Mesenteric fat pad (tissue), 1 donor: ENCODE measurements around the gene TMEM40. TPM values are rescaled to one million over a fixed set of nuclear protein-coding genes. Genes with fewer than 3 reads are reported as not detected.
"Not testable (repeated sequence)": the region's sequence is repeated elsewhere in the genome, so short reads cannot be mapped to it uniquely, and the experiment has no call there.

ENCODE experiments used
- DNase-seq: peaks from one replicate; pipeline ENCODE4 v3.0.0-alpha.2; 2020; ENCODE audit warnings: low spot score
- total RNA-seq: library from RNA; stranded (reverse); fragmentation: NEBNext Ultra II Directional; extraction: Animal tissue kit (Norgen Biotek cat#: 25700); gene quantifications from one replicate; pipeline ENCODE4 v1.2.1, GENCODE V29; 2021
- donor health status: DM: yes; HTN: yes; CAD: no.

Gene TMEM40
- total RNA-seq, 1 donor from 2014 or later = not detected

GRCh38 chr3:12752102-12752501 lies 7.0 kb downstream of the TMEM40 start:
- DNase-seq = no peak

DNA sequence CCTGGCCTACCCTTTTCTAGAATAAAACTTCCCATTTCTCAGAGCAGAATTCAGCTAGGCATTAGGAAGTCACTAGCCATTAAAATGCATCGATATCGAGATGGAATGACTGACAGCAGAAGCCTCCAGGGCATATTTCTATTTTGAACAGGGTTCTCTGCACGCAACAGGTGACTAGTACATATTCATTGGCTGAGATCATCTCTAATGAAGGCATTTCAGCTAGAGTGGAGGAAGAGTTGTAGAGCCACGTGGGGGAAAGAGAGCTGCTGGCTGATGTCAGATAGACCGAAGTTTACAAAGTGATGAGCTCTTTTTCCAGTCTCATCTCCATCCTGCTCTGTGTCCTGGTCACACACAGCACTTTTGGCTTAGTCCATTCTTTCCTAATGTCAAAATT lies 7.5 kb downstream of the TMEM40 start:
- no peak for DNase-seq

DNA sequence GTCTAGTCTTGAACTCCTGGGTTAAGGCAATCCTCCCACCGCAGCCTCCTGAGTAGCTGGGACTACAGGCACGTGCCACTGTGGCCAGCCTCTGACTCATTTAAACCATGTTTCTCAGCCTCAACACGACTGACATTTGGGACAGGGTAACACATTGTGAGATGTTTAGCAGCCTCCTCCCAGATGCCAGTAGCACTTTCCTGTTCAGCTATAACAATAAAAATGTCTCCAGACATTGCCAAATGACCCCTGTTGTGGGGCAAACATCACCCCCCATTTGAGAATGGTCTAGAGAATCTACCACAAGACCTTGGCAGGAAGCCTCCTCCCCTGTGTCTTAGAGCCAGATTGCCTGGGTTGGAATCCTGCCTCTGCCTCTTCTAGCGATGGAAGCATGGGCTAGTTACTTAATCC lies 8.4 kb downstream of the TMEM40 start:
- no peak for DNase-seq

GRCh38 chr3:12750223-12750622 lies 8.8 kb downstream of the TMEM40 start:
- no peak for DNase-seq

DNA sequence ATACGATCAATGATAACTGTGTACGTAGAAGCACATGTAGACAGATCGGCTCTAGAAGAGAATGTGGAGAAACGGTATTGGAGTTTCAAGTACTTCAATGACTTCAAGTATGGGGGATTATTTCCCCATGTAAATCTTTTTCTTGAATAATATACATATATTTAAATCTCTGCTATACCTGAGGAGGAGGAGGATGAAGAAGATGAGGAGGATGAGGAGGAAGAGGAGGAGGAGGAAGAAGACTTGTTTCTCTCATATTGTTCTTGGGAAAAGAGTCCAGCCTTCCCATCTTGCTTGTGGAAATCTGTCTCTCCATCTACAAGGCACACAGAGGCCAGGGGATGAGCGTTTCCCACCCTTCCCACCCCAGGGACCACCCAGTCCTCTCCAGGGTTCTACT lies 10.6 kb downstream of the TMEM40 start:
- no peak for DNase-seq

DNA sequence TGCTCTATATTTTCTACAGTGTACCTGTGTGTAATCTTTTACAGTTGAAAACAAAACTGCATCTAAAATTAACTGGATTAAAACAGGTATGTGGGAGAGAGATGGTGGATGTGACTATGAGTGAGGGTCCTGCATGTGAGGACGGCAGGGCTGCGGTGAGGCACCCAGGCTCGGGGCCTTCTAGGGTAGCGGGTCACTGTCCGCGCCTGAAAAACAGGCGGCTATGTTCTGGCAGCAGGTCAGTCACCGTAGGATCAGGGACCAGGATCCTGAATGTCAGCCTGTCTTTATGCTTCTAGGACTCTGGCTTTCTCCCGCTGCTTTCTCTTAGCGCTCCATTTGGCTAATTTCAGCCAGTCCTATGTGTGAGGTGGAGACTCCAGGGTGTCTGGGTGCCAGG lies 12.6 kb downstream of the TMEM40 start:
- no peak for DNase-seq

DNA sequence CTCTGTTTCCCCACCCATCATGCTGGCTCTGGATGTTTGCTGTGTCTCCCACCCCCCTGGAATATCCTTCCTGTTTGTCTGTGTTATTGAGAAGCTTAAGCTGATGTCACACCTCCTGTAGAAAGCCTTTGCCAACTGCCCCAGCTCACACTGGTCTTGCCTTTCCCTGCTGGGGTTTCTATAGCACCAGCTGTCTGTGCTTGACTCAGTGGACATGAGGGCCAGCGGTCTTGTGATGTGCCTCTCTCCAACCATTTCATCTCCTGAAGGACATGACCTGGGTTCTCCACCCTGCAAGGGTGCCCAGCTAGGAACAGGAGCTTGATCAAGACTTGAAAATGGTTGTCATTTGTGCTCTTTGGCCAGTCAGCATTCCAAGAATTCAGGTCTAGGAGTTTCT lies 14.7 kb downstream of the TMEM40 start:
- DNase-seq = no peak

DNA sequence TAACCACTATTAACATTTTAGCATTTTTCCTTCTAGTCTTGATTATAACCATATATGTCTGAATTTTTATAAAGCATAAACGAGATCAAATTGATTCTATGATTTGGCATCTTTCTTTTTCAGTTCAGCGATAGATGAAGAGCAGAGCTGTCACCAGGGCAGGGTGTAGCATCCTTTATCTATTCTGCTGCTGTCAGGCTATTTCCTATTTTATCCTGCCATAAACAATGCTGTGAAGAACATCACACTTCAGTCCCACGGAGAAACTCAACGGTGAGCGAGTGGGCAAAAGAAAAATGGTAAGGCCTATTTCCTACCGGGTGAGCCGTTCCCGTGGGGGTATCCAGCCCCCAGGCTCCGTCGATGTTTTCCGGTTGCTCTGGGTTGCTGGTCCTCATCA lies 15.5 kb downstream of the TMEM40 start:
- no peak for DNase-seq

DNA sequence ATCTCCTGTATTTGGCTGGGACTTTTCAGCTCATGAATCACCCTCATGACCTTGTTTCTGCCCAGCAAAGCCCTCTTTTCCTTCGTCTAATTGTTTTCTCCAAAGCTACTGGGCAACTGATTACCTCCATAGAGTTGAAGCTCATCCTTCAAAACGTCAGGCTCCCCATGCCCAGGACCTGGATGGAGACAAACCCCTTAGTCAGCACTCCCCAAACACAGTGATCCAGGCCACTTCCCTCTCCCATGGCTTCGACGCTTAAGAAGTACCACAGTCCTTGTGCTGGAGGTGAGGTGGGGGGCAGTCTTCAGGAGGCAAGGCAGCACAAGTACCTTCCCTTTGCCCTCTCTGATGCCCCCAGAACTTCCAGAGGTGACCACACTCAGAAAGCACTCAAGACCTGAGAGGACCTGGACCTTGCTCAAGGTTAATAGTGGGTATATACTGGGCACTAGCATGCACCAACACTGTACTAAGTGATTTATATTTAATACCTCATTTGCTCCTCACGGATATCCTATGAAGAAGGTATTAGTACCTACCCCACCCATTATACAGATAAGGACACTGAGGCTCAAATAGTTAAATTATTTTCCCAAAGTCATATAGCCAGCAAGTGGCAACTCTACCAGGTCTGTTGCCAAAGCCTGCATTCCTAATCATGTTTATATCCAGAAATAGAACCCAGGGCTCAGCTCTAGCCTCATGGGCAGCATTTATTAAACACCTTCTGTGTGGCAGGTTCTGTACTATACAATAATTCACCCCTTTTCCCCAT lies 16.5 kb downstream of the TMEM40 start:
- DNase-seq = no peak

- DNase-seq = no peak
These were observed 17.9 kb downstream of the TMEM40 start for GRCh38 chr3:12741209-12741608.

- no peak for DNase-seq
These were observed 21.2 kb downstream of the TMEM40 start for GRCh38 chr3:12737833-12738232.

DNA sequence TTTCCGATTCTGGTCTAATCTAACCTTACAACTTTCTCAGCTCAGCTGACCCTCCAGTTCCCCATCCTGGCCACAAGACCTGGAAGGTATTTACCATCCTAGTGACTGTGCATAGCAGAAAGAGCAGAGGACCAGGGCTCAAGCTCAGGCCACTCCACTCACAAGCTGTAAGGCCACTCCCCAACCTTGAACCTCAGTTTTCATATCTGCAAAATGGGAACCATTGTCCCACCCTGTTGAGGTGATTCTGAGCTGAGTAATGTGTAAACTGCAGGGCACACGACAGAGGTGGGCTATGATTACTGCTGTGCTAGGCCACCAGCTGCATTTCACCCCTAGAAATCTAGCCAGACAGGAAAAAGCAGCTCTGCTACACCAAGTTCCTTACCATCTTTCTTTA lies 21.7 kb downstream of the TMEM40 start:
- no peak for DNase-seq

DNA sequence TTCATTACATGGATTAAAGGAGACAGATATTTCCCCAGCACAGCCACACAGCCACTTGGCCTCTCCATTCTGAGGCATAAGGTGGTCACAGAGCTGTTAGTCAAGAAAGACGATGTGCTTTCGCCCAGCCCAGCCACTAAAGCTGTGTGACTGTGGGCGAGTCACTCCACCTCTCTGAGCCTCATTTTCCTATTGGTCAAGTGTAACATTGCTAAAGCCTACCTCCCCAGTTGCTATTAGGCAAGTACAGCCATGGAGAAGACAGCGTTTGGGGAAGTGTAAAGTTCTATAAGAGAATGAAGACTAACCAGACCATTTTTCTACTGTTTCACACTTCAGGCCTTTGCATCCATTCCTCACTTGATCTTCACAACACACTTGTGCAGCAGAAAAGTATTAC lies 24.1 kb downstream of the TMEM40 start:
- DNase-seq = no peak

GRCh38 chr3:12733566-12733965 lies 25.5 kb downstream of the TMEM40 start:
- no peak for DNase-seq

DNA sequence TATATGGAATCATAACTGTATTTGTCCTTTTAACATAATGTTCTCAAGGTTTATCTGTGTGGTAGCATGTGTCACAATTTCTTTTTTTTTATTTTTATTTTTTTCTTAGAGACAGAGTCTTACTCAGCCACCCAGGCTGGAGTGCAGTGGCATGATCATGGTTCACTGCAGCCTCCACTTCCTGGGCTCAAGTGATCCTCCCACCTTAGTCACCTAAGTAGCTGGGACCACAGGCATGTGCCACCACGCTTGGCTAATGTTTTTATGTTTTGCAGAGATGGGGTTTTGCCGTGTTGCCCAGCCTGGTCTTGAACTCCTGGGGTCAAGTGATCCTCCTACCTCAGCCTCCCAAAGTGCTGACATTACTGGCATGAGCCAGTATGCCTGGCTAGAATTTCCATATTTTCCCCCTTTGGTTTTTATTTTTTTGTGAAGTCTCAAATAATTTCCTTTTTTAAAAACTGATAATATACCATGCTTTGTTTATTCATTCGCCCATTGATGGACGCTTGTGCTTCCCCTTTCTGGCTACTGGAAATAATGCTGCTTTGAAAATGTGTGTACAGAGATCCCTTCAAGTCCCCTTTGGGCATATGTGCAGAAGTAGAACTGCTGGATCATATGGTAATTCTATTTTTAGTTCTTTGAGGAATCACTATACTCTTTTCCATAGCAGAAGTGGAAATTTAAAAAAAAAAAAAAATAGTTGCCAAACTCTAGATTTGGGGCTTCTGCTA lies 28.4 kb downstream of the TMEM40 start:
- DNase-seq = no peak

DNA sequence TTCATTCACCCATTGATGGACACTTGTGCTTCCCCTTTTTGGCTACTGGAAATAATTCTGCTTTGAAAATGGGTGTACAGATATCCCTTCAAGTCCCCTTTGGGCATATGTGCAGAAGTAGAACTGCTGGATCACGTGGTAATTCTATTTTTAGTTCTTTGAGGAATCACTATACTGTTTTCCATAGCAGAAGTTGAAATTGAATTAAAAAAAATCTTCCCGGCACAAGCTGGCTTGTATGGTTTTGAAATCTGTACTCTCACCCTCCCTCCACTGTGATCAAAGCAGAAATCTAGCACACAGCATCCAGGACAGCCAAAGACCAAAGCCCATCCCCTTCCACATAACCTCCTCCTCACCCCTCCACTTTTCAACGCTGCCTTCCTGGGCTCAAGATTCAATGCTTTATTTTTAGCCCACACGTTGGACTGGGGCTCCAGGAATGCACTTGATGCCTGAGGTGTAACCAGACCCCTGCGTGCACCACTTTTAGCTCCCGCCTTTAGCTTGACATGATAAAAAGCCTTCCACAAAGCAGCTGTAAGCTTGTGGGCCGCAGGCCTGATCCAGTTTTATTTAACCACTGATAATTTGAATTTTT lies 29.9 kb downstream of the TMEM40 start:
- no peak for DNase-seq

GRCh38 chr3:12727937-12728336 lies 31.1 kb downstream of the TMEM40 start:
- DNase-seq = no peak

DNA sequence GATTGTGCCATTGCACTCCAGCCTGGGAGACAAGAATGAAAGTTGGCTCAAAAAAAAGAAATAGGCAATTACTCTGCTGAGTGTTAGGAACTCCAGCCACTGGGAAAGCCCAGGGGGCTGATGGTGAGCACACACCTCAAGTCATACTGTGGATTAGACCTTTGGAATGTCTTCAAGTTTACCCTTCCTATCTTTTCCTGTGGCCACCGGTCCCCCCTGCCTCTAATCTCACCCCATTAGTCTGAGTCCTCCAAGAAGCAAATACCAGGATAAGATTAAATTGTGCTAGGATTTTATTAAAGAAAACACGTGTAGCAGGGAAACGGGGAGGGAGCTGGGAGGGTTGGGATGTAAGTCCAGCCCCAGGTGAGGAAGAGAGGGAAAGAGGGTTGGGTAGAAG lies 31.6 kb downstream of the TMEM40 start:
- no peak for DNase-seq

DNA sequence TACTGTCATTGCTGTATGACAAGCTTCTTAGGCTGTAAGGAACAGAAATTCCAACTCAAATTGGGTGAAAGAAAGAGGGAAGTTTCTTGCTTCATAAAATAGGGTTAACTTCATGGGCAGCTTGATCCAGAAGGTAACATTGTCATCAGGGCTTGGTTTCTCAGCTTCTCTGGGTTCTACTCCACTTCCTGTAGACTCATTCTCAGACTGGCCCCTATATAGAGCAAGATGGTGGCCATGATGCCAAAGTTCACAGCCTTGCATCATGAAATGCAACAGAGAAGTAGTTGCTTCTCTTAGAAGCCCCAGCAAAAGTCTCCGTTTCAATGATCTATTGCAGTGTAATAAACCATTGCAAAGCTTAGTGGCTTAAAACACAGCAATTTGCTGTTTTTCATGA lies 33.6 kb downstream of the TMEM40 start:
- no peak for DNase-seq

GRCh38 chr3:12724794-12725193 lies 34.3 kb downstream of the TMEM40 start:
- DNase-seq = no peak

GRCh38 chr3:12723362-12723761 lies 35.7 kb downstream of the TMEM40 start:
- DNase-seq = not testable (repeated sequence)

GRCh38 chr3:12722226-12722625 lies 36.8 kb downstream of the TMEM40 start:
- DNase-seq = no peak
